HepG2 (cell line): Measurements from ENCODE around the gene METTL26. TPM values are rescaled to one million over a fixed set of nuclear protein-coding genes. Genes with fewer than 3 reads are reported as not detected.

Experiments used
- GZF1 ChIP-seq: sonication (generic); formaldehyde crosslinking; IDR thresholded peaks from 2 replicates; pipeline ENCODE4 v1.5.1; 2020; ENCODE audit warnings: mild to moderate bottlenecking, missing genetic modification reagents
- HCFC1 ChIP-seq: fragments of 150-350 bp; IDR thresholded peaks from 2 replicates; pipeline ENCODE4 v1.6.1; 2014; ENCODE audit warnings: low read depth, low read length
- HNRNPUL1 ChIP-seq: fragments of 200-400 bp; formaldehyde crosslinking; IDR thresholded peaks from 2 replicates; pipeline ENCODE4 v1.6.1; 2017; ENCODE audit warnings: low read depth, mild to moderate bottlenecking, low read length, moderate library complexity
- KDM5A ChIP-seq: fragments of 200-600 bp; sonication (generic); IDR thresholded peaks from 2 replicates; pipeline ENCODE4 v1.7.0; 2018; ENCODE audit warnings: antibody characterized with exemption, mild to moderate bottlenecking, low read length, borderline replicate concordance
- MED8 ChIP-seq: sonication (generic); formaldehyde crosslinking; IDR thresholded peaks from 2 replicates; pipeline ENCODE4 v1.8.1; 2023; ENCODE audit warnings: mild to moderate bottlenecking, missing genetic modification reagents; ENCODE audit not compliant: insufficient replicate concordance
- MZF1 ChIP-seq: sonication (generic); formaldehyde crosslinking; IDR thresholded peaks from 2 replicates; pipeline ENCODE4 v1.8.1; 2023; ENCODE audit warnings: mild to moderate bottlenecking, missing genetic modification reagents, borderline replicate concordance
- NAIF1 ChIP-seq: sonication (generic); formaldehyde crosslinking; IDR thresholded peaks from 2 replicates; pipeline ENCODE4 v1.5.0; 2020; ENCODE audit warnings: mild to moderate bottlenecking, missing genetic modification reagents, borderline replicate concordance
- NCOA2 ChIP-seq: sonication (generic); formaldehyde crosslinking; IDR thresholded peaks from 2 replicates; pipeline ENCODE4 v1.8.0; 2022; ENCODE audit warnings: inconsistent platforms
- NFE2L2 ChIP-seq: fragments of 150-350 bp; IDR thresholded peaks from 2 replicates; pipeline ENCODE4 v1.6.1; 2014; ENCODE audit warnings: low read length
- NR1H2 ChIP-seq: sonication (generic); formaldehyde crosslinking; IDR thresholded peaks from 2 replicates; pipeline ENCODE4 v1.8.1; 2022; ENCODE audit warnings: low read depth, missing genetic modification reagents, borderline replicate concordance
- PHF5A ChIP-seq: IDR thresholded peaks from one replicate; pipeline ENCODE4 v1.6.1; 2018; ENCODE audit warnings: low read depth, missing genetic modification reagents; ENCODE audit not compliant: unreplicated experiment
- SIX1 ChIP-seq: sonication (generic); formaldehyde crosslinking; IDR thresholded peaks from 2 replicates; pipeline ENCODE4 v1.4.0; 2020; ENCODE audit warnings: missing genetic modification reagents, borderline replicate concordance
- SP1 ChIP-seq, 2 experiments: fragments of 450-650 bp in 1 of 2; sonication (generic) in 1 of 2; formaldehyde crosslinking in 1 of 2; IDR thresholded peaks; 2 replicates each; pipeline versions ENCODE4 v1.4.0 to v1.6.1; 2016 to 2020; ENCODE audit warnings: missing genetic modification reagents in 1 of 2
- ZNF224 ChIP-seq: sonication (generic); formaldehyde crosslinking; IDR thresholded peaks from 2 replicates; pipeline ENCODE4 v1.5.0; 2020; ENCODE audit warnings: mild to moderate bottlenecking, missing genetic modification reagents
- ZNF34 ChIP-seq: sonication (generic); formaldehyde crosslinking; IDR thresholded peaks from 2 replicates; pipeline ENCODE4 v1.4.0; 2020; ENCODE audit warnings: mild to moderate bottlenecking, missing genetic modification reagents, borderline replicate concordance
- polyA plus RNA-seq, 8 experiments: library from polyadenylated mRNA; depleted of rRNA in 3 of 8; stranded (reverse) in 7 of 8; unstranded in 1 of 8; fragments of >200 nt; fragmentation: Illumina TruSeq in 4 of 8; extraction: Trizol in 4 of 8; gene quantifications; 2 replicates each; pipeline versions ENCODE4 v1.2.1 to v1.2.3, GENCODE V29; 2011 to 2016; ENCODE audit warnings: low read depth in 4 of 8, missing spikeins in 1 of 8, mixed read lengths in 1 of 8; ENCODE audit not compliant: insufficient read depth in 1 of 8
- total RNA-seq, 5 experiments: library from RNA; depleted of rRNA; stranded (reverse); fragments of >200 nt; fragmentation: Illumina TruSeq; extraction: Trizol; gene quantifications; 2 replicates each; pipeline ENCODE4 v1.2.3, GENCODE V29; 2016; ENCODE audit warnings: low read depth in 1 of 5
- TF ChIP-seq, protein P1 (sequence below): sonication (generic); formaldehyde crosslinking; IDR thresholded peaks from 2 replicates; pipeline ENCODE4 v1.5.1; 2020; ENCODE audit warnings: missing genetic modification reagents, mild to moderate bottlenecking, borderline replicate concordance
- TF ChIP-seq, protein P2 (sequence below): sonication (generic); formaldehyde crosslinking; IDR thresholded peaks from 2 replicates; pipeline ENCODE4 v1.8.1; 2023; ENCODE audit warnings: mild to moderate bottlenecking, missing genetic modification reagents
- TF ChIP-seq, protein P3 (sequence below): sonication (generic); formaldehyde crosslinking; IDR thresholded peaks from 2 replicates; pipeline ENCODE4 v1.4.0; 2020; ENCODE audit warnings: missing genetic modification reagents
- TF ChIP-seq, protein P4 (sequence below): sonication (generic); formaldehyde crosslinking; IDR thresholded peaks from 2 replicates; pipeline ENCODE4 v1.8.1; 2022; ENCODE audit warnings: mild to moderate bottlenecking, missing genetic modification reagents
- TF ChIP-seq, protein P5 (sequence below): IDR thresholded peaks from 2 replicates; pipeline ENCODE4 v1.6.1; 2016; ENCODE audit warnings: missing compliant biosample characterization, missing genetic modification reagents, borderline replicate concordance
- TF ChIP-seq, protein P6 (sequence below): sonication (generic); formaldehyde crosslinking; IDR thresholded peaks from 2 replicates; pipeline ENCODE4 v1.4.0; 2020; ENCODE audit warnings: missing genetic modification reagents

Gene METTL26
- total and polyA plus RNA-seq, 2 of the 13 experiments (the other 11 are each of a cell fraction or from before 2014, with no cell fraction given) = 65.5 to 70.1 TPM

DNA sequence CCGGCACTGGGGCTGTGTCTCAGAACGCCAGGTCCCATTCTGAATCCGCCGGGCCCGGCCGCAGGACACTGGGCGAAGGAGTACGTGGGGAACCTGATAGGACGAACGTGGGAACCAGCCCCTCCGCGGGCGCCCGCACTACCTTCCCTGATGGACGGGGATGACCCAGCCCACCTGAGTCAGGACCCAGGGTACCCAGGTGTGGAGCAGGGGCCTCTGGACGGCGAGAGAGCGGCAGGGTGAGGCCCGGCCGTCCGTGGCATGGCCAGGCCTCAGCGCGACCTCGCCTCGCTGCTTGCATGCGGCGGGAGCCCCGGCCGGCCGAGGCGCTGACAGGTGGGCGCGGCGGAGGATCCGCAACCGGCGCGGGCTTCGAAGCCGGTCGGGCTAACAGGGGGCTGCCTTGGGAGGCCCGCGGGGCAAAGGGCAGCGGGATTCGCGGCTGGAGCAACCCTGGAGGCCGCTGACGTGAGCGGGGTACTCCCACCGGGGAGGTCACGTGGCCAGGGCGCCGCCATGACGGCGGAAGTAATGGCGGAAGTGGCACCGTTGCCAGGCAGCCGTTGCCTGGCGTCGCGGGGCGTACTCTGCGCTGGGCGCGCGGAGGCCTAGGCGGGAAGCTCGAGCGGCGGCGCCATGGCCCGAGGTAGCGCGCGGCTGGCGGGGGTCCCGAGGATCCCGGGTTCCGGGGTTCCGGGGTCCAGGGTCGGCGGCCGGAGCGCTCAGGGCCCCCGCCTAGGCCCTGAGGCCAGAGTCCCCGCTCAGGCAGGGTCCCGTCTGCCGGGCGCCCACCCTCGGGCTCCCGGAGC lies 12.9 kb upstream of the METTL26 start, which contains the start of gene WDR90 (continued):
- TF ChIP-seq NAIF1 = peak; percentile 53; the same call in 1 of the 2 replicates
- TF ChIP-seq, protein P1, sequence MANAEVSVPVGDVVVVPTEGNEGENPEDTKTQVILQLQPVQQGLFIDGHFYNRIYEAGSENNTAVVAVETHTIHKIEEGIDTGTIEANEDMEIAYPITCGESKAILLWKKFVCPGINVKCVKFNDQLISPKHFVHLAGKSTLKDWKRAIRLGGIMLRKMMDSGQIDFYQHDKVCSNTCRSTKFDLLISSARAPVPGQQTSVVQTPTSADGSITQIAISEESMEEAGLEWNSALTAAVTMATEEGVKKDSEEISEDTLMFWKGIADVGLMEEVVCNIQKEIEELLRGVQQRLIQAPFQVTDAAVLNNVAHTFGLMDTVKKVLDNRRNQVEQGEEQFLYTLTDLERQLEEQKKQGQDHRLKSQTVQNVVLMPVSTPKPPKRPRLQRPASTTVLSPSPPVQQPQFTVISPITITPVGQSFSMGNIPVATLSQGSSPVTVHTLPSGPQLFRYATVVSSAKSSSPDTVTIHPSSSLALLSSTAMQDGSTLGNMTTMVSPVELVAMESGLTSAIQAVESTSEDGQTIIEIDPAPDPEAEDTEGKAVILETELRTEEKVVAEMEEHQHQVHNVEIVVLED = peak; percentile 84
- TF ChIP-seq, protein P2, sequence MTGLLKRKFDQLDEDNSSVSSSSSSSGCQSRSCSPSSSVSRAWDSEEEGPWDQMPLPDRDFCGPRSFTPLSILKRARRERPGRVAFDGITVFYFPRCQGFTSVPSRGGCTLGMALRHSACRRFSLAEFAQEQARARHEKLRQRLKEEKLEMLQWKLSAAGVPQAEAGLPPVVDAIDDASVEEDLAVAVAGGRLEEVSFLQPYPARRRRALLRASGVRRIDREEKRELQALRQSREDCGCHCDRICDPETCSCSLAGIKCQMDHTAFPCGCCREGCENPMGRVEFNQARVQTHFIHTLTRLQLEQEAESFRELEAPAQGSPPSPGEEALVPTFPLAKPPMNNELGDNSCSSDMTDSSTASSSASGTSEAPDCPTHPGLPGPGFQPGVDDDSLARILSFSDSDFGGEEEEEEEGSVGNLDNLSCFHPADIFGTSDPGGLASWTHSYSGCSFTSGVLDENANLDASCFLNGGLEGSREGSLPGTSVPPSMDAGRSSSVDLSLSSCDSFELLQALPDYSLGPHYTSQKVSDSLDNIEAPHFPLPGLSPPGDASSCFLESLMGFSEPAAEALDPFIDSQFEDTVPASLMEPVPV (CRISPR knock-in tag) = peak; percentile 86
- TF ChIP-seq, protein P3, sequence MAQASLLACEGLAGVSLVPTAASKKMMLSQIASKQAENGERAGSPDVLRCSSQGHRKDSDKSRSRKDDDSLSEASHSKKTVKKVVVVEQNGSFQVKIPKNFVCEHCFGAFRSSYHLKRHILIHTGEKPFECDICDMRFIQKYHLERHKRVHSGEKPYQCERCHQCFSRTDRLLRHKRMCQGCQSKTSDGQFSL (CRISPR knock-in tag) = peak; percentile 27; the same call in 1 of the 2 replicates
- TF ChIP-seq, protein P4, sequence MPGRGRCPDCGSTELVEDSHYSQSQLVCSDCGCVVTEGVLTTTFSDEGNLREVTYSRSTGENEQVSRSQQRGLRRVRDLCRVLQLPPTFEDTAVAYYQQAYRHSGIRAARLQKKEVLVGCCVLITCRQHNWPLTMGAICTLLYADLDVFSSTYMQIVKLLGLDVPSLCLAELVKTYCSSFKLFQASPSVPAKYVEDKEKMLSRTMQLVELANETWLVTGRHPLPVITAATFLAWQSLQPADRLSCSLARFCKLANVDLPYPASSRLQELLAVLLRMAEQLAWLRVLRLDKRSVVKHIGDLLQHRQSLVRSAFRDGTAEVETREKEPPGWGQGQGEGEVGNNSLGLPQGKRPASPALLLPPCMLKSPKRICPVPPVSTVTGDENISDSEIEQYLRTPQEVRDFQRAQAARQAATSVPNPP = 0 out of 2 replicates have a peak, but pooled peaks have one; percentile 60
- no peak; the same call in 1 of the 2 replicates for TF ChIP-seq KDM5A
- 0 out of 2 replicates have a peak, but pooled peaks have one; percentile 48 for TF ChIP-seq NCOA2
- no peak for TF ChIP-seq HNRNPUL1
- TF ChIP-seq, protein P5, sequence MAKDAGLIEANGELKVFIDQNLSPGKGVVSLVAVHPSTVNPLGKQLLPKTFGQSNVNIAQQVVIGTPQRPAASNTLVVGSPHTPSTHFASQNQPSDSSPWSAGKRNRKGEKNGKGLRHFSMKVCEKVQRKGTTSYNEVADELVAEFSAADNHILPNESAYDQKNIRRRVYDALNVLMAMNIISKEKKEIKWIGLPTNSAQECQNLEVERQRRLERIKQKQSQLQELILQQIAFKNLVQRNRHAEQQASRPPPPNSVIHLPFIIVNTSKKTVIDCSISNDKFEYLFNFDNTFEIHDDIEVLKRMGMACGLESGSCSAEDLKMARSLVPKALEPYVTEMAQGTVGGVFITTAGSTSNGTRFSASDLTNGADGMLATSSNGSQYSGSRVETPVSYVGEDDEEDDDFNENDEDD (CRISPR knock-in tag) = peak; percentile 93
- TF ChIP-seq MED8 (CRISPR knock-in tag) = peak; percentile 91
- TF ChIP-seq NFE2L2 = no peak
- peak; percentile 56; the same call in 1 of the 2 replicates for TF ChIP-seq HCFC1
- peak; percentile 81 for TF ChIP-seq NR1H2 (CRISPR knock-in tag)
- TF ChIP-seq, protein P6, sequence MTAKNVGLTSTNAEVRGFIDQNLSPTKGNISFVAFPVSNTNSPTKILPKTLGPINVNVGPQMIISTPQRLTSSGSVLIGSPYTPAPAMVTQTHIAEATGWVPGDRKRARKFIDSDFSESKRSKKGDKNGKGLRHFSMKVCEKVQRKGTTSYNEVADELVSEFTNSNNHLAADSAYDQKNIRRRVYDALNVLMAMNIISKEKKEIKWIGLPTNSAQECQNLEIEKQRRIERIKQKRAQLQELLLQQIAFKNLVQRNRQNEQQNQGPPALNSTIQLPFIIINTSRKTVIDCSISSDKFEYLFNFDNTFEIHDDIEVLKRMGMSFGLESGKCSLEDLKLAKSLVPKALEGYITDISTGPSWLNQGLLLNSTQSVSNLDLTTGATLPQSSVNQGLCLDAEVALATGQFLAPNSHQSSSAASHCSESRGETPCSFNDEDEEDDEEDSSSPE (CRISPR knock-in tag) = peak; percentile 96
- TF ChIP-seq GZF1 (CRISPR knock-in tag) = no peak
- no peak for TF ChIP-seq SIX1 (CRISPR knock-in tag)
- no peak for TF ChIP-seq ZNF34
- TF ChIP-seq MZF1 (CRISPR knock-in tag) = no peak
- peak; percentile 95; the same call in 1 of the 2 replicates for TF ChIP-seq ZNF224
- no peak for TF ChIP-seq PHF5A (CRISPR knock-in tag)
- TF ChIP-seq SP1 (IDR thresholded peaks at IDR 0.05) = no peak
- TF ChIP-seq SP1 (CRISPR knock-in tag; IDR thresholded peaks at IDR 0.05) = peak; percentile 78
